RCC 7860 (cell line): ENCODE measurements around the gene SKAP1.

Experiments used
- DNase-seq: peaks from one replicate; pipeline ENCODE4 v3.0.0-alpha.2; 2015; ENCODE audit warnings: low spot score
- FAIRE-seq: peaks from 2 replicates; lab custom pipeline; 2012; peaks lifted over from hg19 to GRCh38; lab: Jason Lieb, UNC

Gene SKAP1

DNA sequence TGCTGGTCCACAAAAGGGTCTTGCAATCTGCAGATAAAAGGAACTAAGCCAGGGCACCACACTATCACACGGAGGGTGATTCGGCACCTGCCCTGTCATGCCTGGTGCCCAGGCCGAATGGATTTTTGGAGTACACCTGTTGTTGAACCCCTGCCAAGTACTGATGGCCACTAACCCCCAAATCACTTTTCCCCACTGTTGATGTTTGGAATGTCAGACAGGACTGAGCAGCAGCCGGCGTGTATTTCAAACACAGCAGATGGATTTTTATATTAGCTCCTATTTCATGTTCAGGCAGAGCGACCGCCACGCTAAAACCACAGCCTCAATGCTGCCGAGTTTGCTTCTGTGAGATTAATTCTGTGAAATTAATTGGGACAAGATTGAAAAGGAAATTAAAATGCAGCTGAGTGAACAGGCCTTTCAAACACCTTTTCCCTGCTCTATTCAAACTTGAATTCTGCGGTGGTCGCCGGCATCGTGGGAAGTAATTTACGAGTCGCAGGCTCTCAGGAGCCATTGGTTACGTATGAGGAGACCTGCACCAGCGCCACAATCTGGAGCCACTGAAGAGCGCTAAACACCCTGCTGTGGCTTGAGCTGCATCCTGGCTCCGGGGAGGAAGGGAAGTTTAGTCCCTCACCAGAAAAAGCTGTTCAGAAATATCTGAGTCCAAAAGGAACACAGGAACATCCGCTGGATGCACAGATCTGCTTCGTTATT lies 274.0 kb downstream of the SKAP1 start:
- no peak for DNase-seq
- no peak for FAIRE-seq

DNA sequence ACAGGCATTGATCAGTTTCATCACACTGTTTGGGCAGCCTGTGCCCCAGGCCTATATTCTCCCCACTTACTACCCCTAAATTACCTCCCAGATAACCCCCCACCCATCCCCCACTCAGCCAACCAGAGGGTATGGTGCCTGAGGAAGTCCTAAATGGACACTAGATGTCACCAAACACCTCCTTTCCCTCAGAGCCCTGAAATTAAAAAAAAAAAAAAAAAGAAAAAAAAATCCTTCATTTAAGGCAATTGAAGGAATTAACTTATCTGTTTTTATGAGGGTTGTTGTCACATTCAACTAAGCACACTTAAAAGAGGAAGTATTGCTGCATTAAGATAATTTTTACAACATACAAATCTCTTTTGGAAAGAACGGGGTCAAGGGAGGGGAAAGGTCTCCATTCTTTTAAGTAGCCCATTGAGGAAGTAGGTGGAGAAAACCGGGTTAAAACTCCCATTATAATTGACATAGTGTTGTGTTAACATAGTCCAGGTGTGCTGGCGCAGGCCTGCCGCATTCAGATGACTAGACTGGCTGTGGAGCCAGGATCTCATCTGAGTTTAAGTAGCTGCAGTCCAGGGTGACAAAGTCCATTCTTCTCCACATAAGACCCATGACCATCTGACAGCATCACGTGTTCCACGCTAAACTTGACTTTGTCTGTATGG lies 276.2 kb downstream of the SKAP1 start:
- no peak for FAIRE-seq

DNA sequence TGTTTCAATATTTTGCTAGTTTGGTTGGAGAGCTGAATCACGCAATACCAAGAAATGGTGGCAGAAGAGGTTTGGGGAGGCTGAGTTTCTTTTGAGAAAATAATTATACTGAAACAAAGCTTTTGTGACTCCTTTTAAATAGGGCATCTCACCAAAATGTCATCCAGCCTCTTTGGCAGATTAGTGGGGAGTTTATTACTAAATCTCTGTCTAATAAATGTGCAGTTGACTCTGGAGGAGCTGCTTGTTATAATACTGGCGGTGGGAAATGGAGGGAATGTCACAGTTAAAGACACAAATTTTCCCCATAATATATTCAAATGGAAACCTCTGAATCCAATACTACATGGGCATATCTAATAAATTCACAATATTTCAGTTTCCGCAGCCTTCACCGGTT lies 277.7 kb downstream of the SKAP1 start:
- DNase-seq, result no peak
- no peak for FAIRE-seq

More for the DNA sequence above, 276.2 kb downstream of the SKAP1 start:
- no peak for DNase-seq

GRCh38 chr17:48151220-48151619 lies 278.8 kb downstream of the SKAP1 start:
- no peak for DNase-seq
- no peak for FAIRE-seq

DNA sequence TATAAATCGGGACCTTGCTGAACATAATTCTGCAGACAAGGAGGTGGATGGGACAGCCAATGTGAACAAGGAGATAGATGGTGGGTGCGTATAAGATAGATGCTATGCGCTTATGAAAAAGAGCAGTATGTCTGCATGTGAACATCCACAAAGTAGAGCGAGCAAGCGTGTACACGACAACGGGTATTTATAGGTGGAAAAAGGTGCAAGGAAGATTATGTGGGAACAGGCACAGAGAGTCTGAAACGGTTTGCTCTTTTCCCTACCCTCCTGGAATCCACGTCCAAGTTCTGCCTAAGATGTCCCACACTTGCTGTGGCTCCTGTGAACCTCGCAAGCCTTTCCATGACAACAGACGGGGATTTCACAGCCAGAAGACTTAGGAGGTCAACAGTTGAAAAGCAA lies 279.4 kb downstream of the SKAP1 start:
- DNase-seq, result no peak
- FAIRE-seq, result no peak

DNA sequence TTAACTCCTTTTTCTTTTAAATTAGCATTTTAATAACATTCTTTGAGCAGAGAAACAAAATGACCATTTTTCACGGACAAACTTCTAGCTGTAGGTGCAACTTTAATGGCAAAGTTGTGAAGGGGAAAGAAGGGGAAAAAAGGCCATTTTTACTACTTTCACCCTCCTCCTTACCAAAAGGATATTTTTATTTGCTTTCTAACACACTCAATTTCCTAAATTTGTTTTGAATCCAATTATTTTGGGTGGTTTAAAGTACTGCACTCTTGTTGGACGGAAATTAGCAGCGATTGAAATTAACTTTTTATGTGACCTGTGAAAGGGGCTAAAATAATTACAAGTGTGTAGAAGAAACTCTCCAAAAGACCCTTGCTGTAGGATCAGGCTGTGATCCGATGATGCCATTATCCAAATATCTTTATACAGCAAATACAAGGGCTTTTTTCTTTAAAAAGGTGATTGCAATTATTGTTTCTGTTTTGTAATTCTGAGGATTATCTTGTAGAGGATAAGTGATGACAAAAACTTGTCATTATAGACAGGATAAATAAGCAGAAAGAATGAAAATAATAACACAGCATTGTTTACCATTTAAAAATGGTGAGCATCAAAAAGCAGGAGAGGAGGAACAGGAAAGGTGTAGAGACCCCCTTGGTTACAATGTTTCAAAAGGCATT lies 280.1 kb downstream of the SKAP1 start:
- no peak for DNase-seq
- FAIRE-seq, result no peak

DNA sequence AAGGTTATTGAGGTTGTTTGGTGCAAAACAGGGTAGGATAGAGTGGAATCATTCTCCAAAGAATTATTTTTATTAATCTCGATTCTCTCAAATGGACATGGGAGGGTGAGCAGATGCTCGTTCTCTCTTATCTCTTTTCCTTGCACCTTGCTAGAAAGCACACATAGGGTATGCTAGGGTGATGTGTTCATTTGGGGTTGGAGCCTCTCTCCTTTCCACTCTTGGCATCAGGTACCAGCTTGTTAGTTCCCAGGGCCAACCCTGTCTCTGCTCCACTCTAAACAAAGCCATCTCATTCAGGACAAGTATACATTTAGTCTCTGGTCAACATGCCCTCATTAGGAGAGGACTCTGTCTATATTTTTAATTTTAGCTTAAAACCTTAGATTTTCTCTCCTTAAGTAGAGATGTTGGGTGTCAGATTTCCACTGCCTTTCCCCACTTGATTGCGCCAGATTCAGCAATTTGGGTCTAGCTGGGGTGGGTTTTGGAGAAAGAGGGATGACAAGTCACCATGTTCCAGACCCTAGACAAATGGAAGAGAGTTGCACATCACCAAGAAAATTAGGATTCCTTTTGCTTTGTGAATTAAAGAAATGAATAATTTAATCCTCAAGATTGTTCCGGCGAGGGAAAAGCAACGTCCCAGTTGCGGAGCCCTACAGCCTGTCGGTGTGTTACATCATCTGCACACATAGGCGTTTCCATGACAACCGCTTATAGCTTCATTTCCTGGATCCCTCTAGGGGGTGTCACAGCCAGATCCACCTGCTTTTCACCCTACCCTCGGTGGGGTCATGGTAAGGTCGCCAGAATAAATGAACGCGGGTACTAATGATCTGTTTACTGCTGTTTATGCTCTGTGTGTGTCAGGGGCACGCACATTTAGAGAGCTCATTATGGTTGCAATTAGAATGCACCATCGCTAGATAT lies 280.9 kb downstream of the SKAP1 start:
- no peak for FAIRE-seq

DNA sequence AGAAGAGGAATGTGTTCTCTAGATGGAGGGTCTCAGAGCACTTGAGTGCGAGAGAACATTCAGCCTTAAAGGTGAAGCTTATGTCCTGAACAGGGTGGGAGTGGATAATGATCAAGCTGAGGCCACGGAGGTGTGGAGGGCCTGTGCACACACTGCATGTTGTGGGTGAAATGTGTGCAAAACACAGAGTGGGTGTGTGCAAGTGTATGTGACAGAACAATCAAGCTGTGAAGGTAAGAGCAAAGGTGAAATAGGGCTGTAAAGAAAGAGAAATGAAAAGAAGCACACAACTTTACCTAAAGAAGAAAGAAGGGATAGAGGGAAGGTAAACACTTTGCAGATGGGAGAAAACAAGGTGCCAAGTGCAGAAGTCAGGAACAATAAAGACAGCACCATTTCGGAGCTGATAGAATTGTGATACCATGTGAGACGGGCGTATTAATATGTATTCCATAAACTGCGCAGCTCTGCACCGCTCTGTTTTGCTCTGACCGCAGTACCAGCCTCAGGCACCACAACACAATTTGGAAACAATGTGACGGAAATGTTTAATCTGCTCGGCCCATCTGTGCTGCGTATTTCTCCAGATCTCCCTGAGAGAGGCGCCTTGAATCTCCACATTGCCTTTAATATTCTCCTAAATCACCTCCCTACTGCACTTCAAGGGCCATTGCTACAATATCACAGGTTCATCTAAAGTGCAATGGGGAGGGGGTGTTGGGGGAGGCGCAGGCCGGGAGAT lies 281.8 kb downstream of the SKAP1 start:
- FAIRE-seq, result no peak
- no peak for DNase-seq

More for the DNA sequence above, 280.9 kb downstream of the SKAP1 start:
- DNase-seq, result no peak

GRCh38 chr17:48144976-48145798 lies 284.8 kb downstream of the SKAP1 start:
- no peak for DNase-seq

DNA sequence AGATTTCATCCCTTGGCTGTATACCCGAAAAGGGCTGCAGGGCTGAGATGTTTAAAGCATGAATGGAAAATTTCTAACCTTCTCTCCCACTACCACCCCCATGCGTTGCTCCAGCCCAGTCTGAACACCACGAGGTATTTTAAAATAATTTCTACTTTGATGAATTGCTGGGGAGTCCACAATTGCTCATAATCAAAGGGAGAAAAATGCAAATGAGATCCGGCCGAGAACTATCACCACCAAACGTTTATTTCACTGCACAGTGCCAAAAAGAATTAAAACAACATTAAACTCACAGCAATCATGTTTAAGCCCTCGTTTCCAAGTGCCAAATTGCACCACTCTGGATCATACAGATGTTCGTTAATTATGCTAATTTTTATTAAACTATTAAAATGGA lies 285.8 kb downstream of the SKAP1 start:
- DNase-seq, result no peak
- FAIRE-seq, result no peak

More at GRCh38 chr17:48144976-48145798, 284.8 kb downstream of the SKAP1 start:
- FAIRE-seq, result no peak

- DNase-seq (no peak), FAIRE-seq (no peak)
Measured at GRCh38 chr17:48143629-48144028, 286.4 kb downstream of the SKAP1 start.

- no peak for DNase-seq
- no peak for FAIRE-seq
Measured at GRCh38 chr17:48139944-48140343, 290.1 kb downstream of the SKAP1 start.

DNA sequence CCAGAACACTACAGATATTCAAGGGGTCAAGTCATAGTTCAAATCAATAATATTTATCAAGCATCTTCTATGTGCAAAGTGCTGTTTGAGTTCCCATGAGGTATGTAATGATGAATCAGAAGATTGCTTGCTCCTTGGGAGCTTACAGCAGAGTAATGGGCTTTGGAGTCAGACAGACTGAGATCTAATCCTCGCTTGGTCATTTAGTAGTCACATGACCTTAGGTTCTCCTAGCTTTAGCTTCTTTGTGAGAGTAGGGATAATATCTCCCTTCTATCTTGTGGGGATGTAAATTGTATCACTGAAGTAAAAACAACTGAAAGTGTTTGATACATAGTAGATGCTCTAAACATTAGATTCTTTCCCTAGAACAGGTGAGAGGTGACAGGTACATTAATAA lies 292.4 kb downstream of the SKAP1 start:
- FAIRE-seq (no peak), DNase-seq (no peak)

- FAIRE-seq (no peak), DNase-seq (no peak)
Measured at GRCh38 chr17:48134912-48135480, 295.0 kb downstream of the SKAP1 start.

GRCh38 chr17:48132385-48132784 lies 297.6 kb downstream of the SKAP1 start:
- FAIRE-seq (no peak), DNase-seq (no peak)

- FAIRE-seq, result peak; percentile 59
- peak; percentile 41 for DNase-seq
Measured at GRCh38 chr17:48131216-48131824, 298.7 kb downstream of the SKAP1 start.

DNA sequence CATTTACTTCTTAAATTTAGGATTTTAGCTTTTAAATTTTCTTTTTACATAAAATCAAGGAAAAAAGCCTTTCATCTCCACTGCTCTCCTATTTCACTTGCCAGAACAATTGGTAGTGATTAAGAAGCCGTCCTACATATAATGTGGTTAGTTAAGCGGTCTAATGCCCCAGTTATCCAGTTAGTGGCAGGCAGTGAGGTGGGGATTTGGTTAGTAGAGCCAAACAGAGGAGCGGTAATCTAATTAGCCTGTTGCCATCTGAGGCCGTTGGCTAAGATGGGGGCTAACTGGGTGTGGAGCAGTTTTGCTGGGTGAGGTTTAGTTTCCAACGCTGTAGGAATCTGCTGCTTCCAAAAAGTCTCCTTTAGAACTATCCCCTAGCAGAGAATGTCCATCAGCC lies 300.0 kb downstream of the SKAP1 start:
- FAIRE-seq, result no peak
- no peak for DNase-seq

DNA sequence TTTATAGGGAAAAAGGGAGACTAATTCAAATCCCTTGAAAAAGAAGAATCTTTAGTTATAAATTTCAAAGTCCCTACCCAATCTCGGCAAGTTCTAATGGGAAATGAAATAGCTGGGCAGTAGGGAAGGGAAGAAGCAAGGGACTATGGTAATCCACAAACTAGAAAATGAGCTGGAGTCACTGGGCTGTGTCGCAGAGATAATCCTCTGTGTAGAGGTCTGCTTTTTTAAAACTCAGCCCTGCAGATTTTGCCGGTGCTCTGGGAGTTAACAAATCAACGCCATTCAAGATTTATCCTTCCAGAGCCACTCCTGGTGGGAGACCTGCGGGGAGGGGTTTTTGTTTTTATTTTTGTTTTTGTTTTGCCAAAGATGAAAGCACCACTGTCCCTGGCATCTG lies 301.6 kb downstream of the SKAP1 start:
- FAIRE-seq (no peak), DNase-seq (no peak)
